Nephron (organoid): ENCODE measurements around the gene INAVA.
A peak's percentile ranks its signal among the peaks of the same experiment; 100 is the strongest.

ENCODE experiments used
- H3K27ac Mint-ChIP-seq, 3 experiments: 2 replicates each; pipeline ENCODE4 v1.8.0; 2020; ENCODE audit warnings: mixed read lengths in 3 of 3, mild to moderate bottlenecking in 2 of 3, moderate library complexity in 1 of 3
- H3K27me3 Mint-ChIP-seq: 2 replicates; pipeline ENCODE4 v1.8.0; 2021; ENCODE audit warnings: low read depth, mild to moderate bottlenecking, moderate library complexity, mixed read lengths
- H3K36me3 Mint-ChIP-seq: 2 replicates; pipeline ENCODE4 v1.8.0; 2020; ENCODE audit warnings: low read depth, mixed read lengths
- H3K4me1 Mint-ChIP-seq: 2 replicates; pipeline ENCODE4 v1.8.0; 2020; ENCODE audit warnings: mixed read lengths
- H3K4me3 Mint-ChIP-seq, 3 experiments: 2 replicates each; pipeline ENCODE4 v1.8.0; 2020; ENCODE audit warnings: mild to moderate bottlenecking in 3 of 3, mixed read lengths in 3 of 3, moderate library complexity in 2 of 3
- H3K9me3 Mint-ChIP-seq: 2 replicates; pipeline ENCODE4 v1.8.0; 2020; ENCODE audit warnings: mixed read lengths
- TF ChIP-seq, protein P1 (sequence below), 3 experiments: fragments of 200-600 bp; sonication (generic); IDR thresholded peaks; one replicate each; pipeline ENCODE4 v1.5.0; 2021; ENCODE audit warnings: antibody characterized with exemption in 3 of 3; ENCODE audit not compliant: unreplicated experiment in 3 of 3

INAVA gene, protein sequence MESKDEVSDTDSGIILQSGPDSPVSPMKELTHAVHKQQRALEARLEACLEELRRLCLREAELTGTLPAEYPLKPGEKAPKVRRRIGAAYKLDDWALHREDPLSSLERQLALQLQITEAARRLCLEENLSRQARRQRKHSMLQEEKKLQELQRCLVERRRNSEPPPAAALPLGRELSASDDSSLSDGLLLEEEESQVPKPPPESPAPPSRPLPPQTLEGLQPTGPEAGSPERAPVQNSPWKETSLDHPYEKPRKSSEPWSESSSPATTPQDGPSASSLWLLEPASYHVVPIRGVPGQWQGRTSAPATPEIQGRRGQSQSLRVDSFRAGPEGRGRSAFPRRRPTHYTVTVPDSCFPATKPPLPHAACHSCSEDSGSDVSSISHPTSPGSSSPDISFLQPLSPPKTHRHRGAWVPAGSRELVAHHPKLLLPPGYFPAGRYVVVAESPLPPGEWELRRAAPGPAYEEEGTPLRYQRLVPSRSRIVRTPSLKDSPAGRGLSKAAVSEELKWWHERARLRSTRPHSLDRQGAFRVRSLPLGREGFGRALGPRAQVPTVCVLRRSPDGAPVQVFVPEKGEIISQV

DNA sequence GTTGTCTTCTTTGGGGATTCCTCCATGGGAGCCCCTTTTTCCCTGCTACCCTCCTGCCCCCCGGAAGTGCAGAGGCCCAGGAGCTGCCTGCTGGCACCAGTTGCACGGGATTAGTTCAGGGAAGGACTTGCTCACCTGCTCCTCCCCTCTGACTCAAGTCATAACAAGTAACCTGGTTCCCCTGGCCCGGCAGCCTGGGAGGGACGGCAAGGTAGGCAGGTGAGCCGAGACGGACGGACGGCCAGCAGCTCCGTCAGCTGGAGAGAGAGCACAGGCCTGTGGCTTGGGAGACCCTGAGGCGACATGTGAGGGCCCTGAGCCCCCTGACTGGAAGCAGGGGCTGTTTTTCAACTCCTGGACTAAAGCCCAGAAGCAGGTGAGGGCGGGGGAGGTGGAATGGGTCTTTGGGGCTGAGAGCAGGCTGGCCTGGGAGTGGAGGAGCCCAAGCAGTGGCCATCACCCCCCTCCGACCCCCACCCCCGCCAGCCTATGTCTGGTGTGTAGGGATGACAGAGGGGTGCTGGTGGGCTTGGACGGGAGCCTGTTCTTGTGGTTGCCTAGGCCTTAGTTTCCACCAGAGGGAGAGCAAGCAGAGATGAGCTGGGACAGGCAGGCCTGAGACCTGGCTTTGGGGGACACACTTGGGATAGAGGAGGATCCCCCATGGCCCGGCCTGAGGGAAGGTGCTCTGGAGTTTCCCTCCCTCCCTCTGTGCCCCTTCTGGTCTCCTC, at the start of gene INAVA:
INAVA (plus strand) TSS at position 189 of the 731 bp plus-strand sequence. CDS start 3,501 bp downstream, outside the sequence.
- Mint-ChIP-seq H3K4me1 (peaks cover 67% of the 10 kb centered on the region), H3K27ac (peak within 1 kb of the TSS; percentile 99 to 100 (median 99)), H3K36me3 (peaks cover 21% of the 10 kb centered on the region), H3K4me3 (peak within 1 kb of the TSS; percentile 95 to 97 (median 97)), H3K27me3 (peaks cover 28% of the 10 kb centered on the region), H3K9me3 (no peaks in the 10 kb centered on the region)
- TF ChIP-seq, protein P1, sequence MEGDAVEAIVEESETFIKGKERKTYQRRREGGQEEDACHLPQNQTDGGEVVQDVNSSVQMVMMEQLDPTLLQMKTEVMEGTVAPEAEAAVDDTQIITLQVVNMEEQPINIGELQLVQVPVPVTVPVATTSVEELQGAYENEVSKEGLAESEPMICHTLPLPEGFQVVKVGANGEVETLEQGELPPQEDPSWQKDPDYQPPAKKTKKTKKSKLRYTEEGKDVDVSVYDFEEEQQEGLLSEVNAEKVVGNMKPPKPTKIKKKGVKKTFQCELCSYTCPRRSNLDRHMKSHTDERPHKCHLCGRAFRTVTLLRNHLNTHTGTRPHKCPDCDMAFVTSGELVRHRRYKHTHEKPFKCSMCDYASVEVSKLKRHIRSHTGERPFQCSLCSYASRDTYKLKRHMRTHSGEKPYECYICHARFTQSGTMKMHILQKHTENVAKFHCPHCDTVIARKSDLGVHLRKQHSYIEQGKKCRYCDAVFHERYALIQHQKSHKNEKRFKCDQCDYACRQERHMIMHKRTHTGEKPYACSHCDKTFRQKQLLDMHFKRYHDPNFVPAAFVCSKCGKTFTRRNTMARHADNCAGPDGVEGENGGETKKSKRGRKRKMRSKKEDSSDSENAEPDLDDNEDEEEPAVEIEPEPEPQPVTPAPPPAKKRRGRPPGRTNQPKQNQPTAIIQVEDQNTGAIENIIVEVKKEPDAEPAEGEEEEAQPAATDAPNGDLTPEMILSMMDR (IDR thresholded peaks at IDR 0.05; ENCODE audit: unreplicated experiment in 3 of 3) = peak in 1 of 3 experiments; percentile 20

DNA sequence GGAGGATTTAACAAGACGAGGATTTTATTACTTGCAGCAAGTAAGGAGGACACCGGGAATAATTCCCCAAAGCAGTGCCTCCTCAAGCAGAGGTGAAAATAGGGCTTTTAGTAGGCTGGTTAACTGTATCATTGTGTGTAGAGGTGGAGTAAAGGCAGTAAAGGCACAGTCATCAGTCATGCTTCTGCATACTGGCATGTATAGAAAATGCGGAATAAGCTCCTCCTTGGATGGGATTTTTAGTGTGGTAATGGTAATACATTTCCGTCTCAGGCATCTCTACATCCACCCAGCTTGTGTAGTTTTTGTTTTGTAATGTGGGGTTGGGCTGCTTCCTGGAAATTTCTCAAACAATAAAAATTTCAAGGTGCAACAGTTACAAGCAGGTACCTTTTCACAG, 49.3 kb upstream of the INAVA start:
- Mint-ChIP-seq H3K9me3 (no peaks in the 10 kb centered on the region), H3K27ac (no peak overlapping the region), H3K27me3 (no peaks in the 10 kb centered on the region)

DNA sequence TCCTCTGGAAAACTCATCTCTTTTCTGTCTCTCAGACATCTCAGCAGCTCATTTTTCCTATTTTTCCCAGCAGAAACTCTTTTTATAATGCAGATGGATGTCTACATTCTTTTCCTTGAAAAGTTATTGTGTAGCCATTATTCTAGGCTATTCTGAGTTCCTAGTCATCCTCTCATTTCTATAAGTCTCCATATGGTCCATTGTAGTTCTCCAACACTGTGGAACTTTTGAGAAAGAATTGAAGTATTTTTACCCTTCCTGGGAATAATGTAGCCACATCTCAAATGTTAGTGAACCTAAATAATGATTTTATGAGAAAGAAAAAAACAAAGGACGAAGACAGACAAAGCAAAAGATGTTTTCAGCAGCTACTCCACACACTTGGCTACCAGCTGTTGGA, 48.3 kb upstream of the INAVA start:
- TF ChIP-seq, protein P1 (IDR thresholded peaks at IDR 0.05; ENCODE audit: unreplicated experiment in 3 of 3) = no peak
- H3K9me3 Mint-ChIP-seq = no peaks in the 10 kb centered on the region
- no peaks in the 10 kb centered on the region for H3K4me1 Mint-ChIP-seq
- H3K27ac Mint-ChIP-seq = no peak overlapping the region
- H3K27me3 Mint-ChIP-seq = no peaks in the 10 kb centered on the region
- H3K36me3 Mint-ChIP-seq = peaks cover 66% of the 10 kb centered on the region
- no peak overlapping the region for H3K4me3 Mint-ChIP-seq

More for the DNA sequence above, 49.3 kb upstream of the INAVA start:
- peaks cover 61% of the 10 kb centered on the region for H3K36me3 Mint-ChIP-seq
- H3K4me3 Mint-ChIP-seq = no peak overlapping the region
- TF ChIP-seq, protein P1 (IDR thresholded peaks at IDR 0.05; ENCODE audit: unreplicated experiment in 3 of 3) = no peak
- no peaks in the 10 kb centered on the region for H3K4me1 Mint-ChIP-seq

DNA sequence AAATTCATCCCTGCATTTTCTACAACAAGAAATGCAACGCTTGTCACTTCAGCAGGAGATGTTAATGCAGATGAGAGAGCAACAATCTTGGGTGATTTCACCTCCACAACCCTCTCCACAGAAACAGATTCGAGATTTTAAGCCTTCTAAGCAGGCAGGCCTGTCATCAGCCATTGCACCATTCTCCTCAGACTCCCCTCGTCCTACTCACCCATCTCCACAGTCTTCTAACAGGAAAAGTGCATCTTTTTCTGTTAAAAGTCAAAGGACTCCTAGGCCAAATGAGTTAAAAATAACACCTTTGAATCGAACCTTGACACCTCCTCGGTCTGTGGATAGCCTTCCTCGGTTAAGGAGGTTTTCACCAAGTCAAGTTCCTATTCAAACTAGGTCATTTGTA, 45.3 kb upstream of the INAVA start:
- peaks cover 68% of the 10 kb centered on the region for H3K36me3 Mint-ChIP-seq
- H3K9me3 Mint-ChIP-seq = no peaks in the 10 kb centered on the region
- H3K4me3 Mint-ChIP-seq = no peak overlapping the region
- H3K27me3 Mint-ChIP-seq = no peaks in the 10 kb centered on the region
- TF ChIP-seq, protein P1 (IDR thresholded peaks at IDR 0.05; ENCODE audit: unreplicated experiment in 3 of 3) = no peak
- no peaks in the 10 kb centered on the region for H3K4me1 Mint-ChIP-seq
- no peak overlapping the region for H3K27ac Mint-ChIP-seq

DNA sequence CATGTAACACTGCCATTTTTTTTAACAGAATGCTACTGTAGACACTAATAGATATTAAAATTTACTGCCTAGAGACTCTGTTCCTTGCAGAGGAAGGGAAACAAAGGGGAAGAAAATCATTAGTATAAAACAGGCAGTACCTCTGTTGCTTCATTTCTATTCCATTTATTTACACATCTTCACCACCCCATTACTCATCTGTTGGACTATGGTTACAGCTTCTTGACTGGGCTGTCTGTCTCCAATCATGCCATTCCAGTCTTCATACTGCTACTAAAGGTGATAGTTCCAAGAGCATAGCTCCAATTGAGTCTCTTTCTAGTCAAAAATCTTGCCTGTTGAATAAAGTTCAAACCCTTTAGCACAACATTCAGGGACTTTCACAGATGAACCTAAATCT, 44.1 kb upstream of the INAVA start:
- Mint-ChIP-seq H3K36me3 (peaks cover 63% of the 10 kb centered on the region), H3K4me3 (no peak overlapping the region), H3K27ac (no peak overlapping the region), H3K9me3 (no peaks in the 10 kb centered on the region), H3K4me1 (no peaks in the 10 kb centered on the region), H3K27me3 (no peaks in the 10 kb centered on the region)
- TF ChIP-seq, protein P1 (IDR thresholded peaks at IDR 0.05; ENCODE audit: unreplicated experiment in 3 of 3) = no peak
